Upper lobe of left lung (tissue), 4 donors: Measurements from ENCODE around the gene TBX18.

Experiments used
- POLR2A ChIP-seq, 4 donors: fragments of 450-650 bp; IDR thresholded peaks; one replicate each; pipeline ENCODE4 v1.5.1; 2016 to 2017; ENCODE audit warnings: antibody characterized with exemption in 4 of 4, mild to moderate bottlenecking in 2 of 4
- POLR2AphosphoS5 ChIP-seq, 2 donors: sonication (generic); formaldehyde crosslinking; IDR thresholded peaks; one replicate each; pipeline ENCODE4 v1.5.1; 2017; ENCODE audit warnings: antibody characterized with exemption in 2 of 2
- TF ChIP-seq, protein P1 (sequence below), 6 experiments: fragments of 450-650 bp in 4 of 6; fragments of 200-600 bp in 2 of 6; sonication (generic) in 2 of 6; IDR thresholded peaks; one replicate each; pipeline ENCODE4 v1.5.1; 2016 to 2019; ENCODE audit warnings: antibody characterized with exemption in 6 of 6

DNA sequence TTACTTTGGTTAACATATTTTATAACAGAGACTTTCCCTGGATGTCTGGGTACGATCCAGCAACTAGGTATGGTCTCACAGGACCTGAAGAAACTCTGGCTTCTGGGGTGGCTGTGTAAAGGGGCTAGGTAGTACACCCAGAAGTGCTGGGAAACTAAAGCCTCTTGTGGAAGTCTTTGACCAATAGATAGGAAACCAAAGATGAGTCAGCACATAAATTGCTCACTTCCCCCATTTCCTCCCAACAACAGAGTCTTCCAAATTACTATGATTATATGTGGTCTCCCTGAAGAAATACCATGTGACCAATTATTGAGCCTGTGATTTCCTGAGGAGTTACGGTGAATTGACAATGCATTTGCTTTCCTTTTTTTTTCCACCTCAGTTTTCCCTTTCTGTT, 26.8 kb upstream of the TBX18 start:
- TF ChIP-seq, protein P1, sequence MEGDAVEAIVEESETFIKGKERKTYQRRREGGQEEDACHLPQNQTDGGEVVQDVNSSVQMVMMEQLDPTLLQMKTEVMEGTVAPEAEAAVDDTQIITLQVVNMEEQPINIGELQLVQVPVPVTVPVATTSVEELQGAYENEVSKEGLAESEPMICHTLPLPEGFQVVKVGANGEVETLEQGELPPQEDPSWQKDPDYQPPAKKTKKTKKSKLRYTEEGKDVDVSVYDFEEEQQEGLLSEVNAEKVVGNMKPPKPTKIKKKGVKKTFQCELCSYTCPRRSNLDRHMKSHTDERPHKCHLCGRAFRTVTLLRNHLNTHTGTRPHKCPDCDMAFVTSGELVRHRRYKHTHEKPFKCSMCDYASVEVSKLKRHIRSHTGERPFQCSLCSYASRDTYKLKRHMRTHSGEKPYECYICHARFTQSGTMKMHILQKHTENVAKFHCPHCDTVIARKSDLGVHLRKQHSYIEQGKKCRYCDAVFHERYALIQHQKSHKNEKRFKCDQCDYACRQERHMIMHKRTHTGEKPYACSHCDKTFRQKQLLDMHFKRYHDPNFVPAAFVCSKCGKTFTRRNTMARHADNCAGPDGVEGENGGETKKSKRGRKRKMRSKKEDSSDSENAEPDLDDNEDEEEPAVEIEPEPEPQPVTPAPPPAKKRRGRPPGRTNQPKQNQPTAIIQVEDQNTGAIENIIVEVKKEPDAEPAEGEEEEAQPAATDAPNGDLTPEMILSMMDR (IDR thresholded peaks at IDR 0.05): no peak
- TF ChIP-seq POLR2A (IDR thresholded peaks at IDR 0.05) (no peak), POLR2AphosphoS5 (IDR thresholded peaks at IDR 0.05) (no peak)
